CD8-positive, alpha-beta memory T cell (primary cell): ENCODE data around the gene PTN. TPM values are rescaled to one million over a fixed set of nuclear protein-coding genes. Genes with fewer than 3 reads are reported as not detected.

ENCODE experiments used
- CTCF ChIA-PET: fragments of 350-600 bp; sonication (Branson Sonifier 250); formaldehyde crosslinking; loops from one replicate; lab custom pipeline; 2021; ENCODE audit warnings: antibody characterized with exemption; lab: Charles Lee
- POLR2A ChIA-PET: fragments of 350-600 bp; sonication (Branson Sonifier 250); formaldehyde crosslinking; loops from one replicate; lab custom pipeline; 2021; ENCODE audit warnings: antibody characterized with exemption; lab: Charles Lee
- DNase-seq, 5 donors: peaks; one replicate each; pipeline versions ENCODE4 v3.0.0 to v3.0.0-alpha.2; 2020 to 2022; ENCODE audit warnings: mixed read lengths in 1 of 5
- H3K27ac ChIP-seq: one replicate; pipeline ENCODE4 v1.7.0; 2013; ENCODE audit warnings: low read depth, mild to moderate bottlenecking, low read length, moderate library complexity
- H3K27me3 ChIP-seq: 2 replicates; pipeline ENCODE4 v1.7.0; 2013; ENCODE audit warnings: low read length, mild to moderate bottlenecking; ENCODE audit not compliant: insufficient read depth, poor library complexity, severe bottlenecking
- H3K36me3 ChIP-seq: 2 replicates; pipeline ENCODE4 v1.7.0; 2013; ENCODE audit warnings: mild to moderate bottlenecking, low read length, moderate library complexity; ENCODE audit not compliant: insufficient read depth
- H3K4me1 ChIP-seq: 2 replicates; pipeline ENCODE4 v1.7.0; 2013; ENCODE audit warnings: mild to moderate bottlenecking, low read length, moderate library complexity; ENCODE audit not compliant: insufficient read depth
- H3K4me3 ChIP-seq: 2 replicates; pipeline ENCODE4 v1.7.0; 2013; ENCODE audit warnings: mild to moderate bottlenecking, low read length
- H3K9me3 ChIP-seq: 2 replicates; pipeline ENCODE4 v1.7.0; 2013; ENCODE audit warnings: mild to moderate bottlenecking, low read length
- H3K27ac Mint-ChIP-seq, 8 donors: one replicate each; pipeline ENCODE4 v1.8.0; 2020 to 2021; ENCODE audit warnings: mixed read lengths in 8 of 8, mild to moderate bottlenecking in 6 of 8, inconsistent platforms in 3 of 8, moderate library complexity in 3 of 8
- H3K27me3 Mint-ChIP-seq, 2 donors: one replicate each; pipeline ENCODE4 v1.8.0; 2020 to 2021; ENCODE audit warnings: mixed read lengths in 2 of 2, mild to moderate bottlenecking in 1 of 2, moderate library complexity in 1 of 2
- H3K36me3 Mint-ChIP-seq, 3 donors: one replicate each; pipeline ENCODE4 v1.8.0; 2020 to 2021; ENCODE audit warnings: mixed read lengths in 3 of 3, inconsistent platforms in 1 of 3, mild to moderate bottlenecking in 1 of 3
- H3K4me1 Mint-ChIP-seq, 3 donors: one replicate each; pipeline ENCODE4 v1.8.0; 2020 to 2021; ENCODE audit warnings: mixed read lengths in 3 of 3, inconsistent platforms in 1 of 3, mild to moderate bottlenecking in 1 of 3
- H3K4me3 Mint-ChIP-seq, 7 donors: one replicate each; pipeline ENCODE4 v1.8.0; 2020 to 2021; ENCODE audit warnings: mixed read lengths in 7 of 7, mild to moderate bottlenecking in 6 of 7, moderate library complexity in 4 of 7, inconsistent platforms in 2 of 7
- H3K9me3 Mint-ChIP-seq, 5 donors: one replicate each; pipeline ENCODE4 v1.8.0; 2020 to 2022; ENCODE audit warnings: mixed read lengths in 5 of 5, mild to moderate bottlenecking in 3 of 5, moderate library complexity in 2 of 5, inconsistent platforms in 1 of 5
- polyA plus RNA-seq: library from polyadenylated mRNA; unstranded; fragments of 300-500 nt; fragmentation: Illumina TruSeq; gene quantifications from one replicate; pipeline ENCODE4 v1.2.3, GENCODE V29; 2021
- total RNA-seq, 2 experiments: library from RNA; stranded (reverse); gene quantifications; one replicate each; pipeline ENCODE4 v1.2.3, GENCODE V29; 2021

PTN gene
- total and polyA plus RNA-seq, 3 experiments from 2014 or later: not detected

DNA sequence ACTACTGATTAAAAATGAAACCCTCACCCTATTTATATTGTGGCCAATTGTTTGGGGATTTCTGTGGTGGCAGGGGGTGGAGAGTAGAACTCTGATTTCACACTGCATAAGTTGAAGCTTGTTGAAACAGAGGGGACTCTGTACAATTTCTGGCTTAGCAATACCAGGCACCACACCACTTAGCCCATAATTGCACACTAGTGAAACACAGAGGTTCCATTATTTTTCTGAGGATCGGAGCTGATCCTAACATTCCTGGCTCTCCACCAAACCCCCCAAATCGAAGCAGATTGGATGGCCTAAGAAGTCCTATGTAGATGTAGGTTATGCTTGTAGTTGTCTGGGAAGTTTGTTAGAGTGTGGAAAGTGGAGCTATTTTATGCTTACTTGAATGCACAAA lies 47.0 kb downstream of the PTN start:
- Histone ChIP-seq H3K36me3 (no peaks in the 10 kb centered on the region), H3K4me3 (no peak overlapping the region), H3K9me3 (no peaks in the 10 kb centered on the region), H3K27me3 (no peaks in the 10 kb centered on the region), H3K4me1 (no peaks in the 10 kb centered on the region), H3K27ac (no peak overlapping the region)
- Mint-ChIP-seq H3K9me3 (peaks cover 4 to 9% (median 7%) of the 10 kb centered on the region in 5 donors), H3K27ac (no peak overlapping the region), H3K27me3 (no peaks in the 10 kb centered on the region), H3K4me3 (no peak overlapping the region), H3K36me3 (no peaks in the 10 kb centered on the region), H3K4me1 (no peaks in the 10 kb centered on the region)
- CTCF ChIA-PET: no interaction called here
- DNase-seq: no peak
- POLR2A ChIA-PET: no interaction called here

DNA sequence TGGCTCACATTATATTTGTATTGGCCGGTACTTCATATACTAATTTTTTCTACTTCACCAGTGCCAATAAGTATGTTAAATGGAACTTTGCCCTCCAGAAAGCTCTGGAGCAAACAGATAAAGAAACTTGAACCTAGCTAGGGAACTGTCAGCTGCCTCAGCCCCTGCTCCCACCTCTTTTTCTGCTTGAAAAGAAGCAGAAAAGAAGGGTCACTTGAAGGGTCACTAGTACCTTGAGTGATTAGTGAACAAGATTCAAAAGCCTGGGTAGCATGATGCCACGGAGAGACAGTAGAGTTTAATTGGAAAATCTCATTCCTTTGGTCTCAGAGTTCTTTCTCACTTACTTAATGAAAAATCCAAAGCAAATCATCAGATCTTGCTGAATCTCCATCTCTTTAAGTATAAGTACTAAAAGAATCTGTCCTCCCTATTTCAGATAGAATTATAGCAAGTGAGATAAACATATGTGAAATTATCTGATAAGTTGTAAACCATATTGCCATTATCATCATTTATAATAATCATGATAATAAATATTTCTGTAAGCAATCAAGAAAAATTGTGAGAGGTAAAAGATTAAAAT lies 47.7 kb downstream of the PTN start:
- no peaks in the 10 kb centered on the region for H3K27me3 ChIP-seq
- H3K27ac ChIP-seq: no peak overlapping the region
- POLR2A ChIA-PET: no interaction called here
- peaks cover 4 to 9% (median 7%) of the 10 kb centered on the region in 5 donors for H3K9me3 Mint-ChIP-seq
- no peaks in the 10 kb centered on the region for H3K27me3 Mint-ChIP-seq
- no peaks in the 10 kb centered on the region for H3K36me3 ChIP-seq
- H3K4me3 ChIP-seq: no peak overlapping the region
- H3K4me3 Mint-ChIP-seq: no peak overlapping the region
- CTCF ChIA-PET: no interaction called here
- no peaks in the 10 kb centered on the region for H3K9me3 ChIP-seq
- no peaks in the 10 kb centered on the region for H3K4me1 ChIP-seq
- no peaks in the 10 kb centered on the region for H3K36me3 Mint-ChIP-seq
- no peak for DNase-seq
- no peaks in the 10 kb centered on the region for H3K4me1 Mint-ChIP-seq
- no peak overlapping the region for H3K27ac Mint-ChIP-seq

DNA sequence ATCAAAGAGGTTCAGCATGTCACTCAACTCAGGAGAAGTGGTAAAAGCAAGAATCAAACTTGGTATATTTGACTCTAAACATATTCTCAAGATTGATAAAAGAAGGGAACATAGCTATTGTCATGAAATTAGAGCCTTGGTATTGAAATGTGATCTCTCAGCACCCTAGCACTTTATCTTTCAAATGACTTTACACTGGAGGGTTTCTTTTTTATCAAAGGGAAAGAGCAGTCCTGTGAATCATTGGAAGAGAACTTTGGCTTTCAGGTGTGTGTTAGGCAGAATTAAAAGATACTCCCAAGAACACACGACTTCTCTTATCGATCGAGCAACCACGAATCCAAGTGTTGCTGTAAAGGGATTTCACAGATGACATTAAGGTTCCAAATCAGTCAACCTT lies 54.4 kb downstream of the PTN start:
- Histone ChIP-seq H3K27ac (no peak overlapping the region), H3K36me3 (no peaks in the 10 kb centered on the region), H3K4me3 (no peak overlapping the region), H3K27me3 (no peaks in the 10 kb centered on the region), H3K9me3 (no peaks in the 10 kb centered on the region), H3K4me1 (no peaks in the 10 kb centered on the region)
- no peak overlapping the region for H3K27ac Mint-ChIP-seq
- H3K4me3 Mint-ChIP-seq: no peak overlapping the region
- peaks cover 0 to 22% (median 3%) of the 10 kb centered on the region in 5 donors for H3K9me3 Mint-ChIP-seq
- CTCF ChIA-PET: no interaction called here
- POLR2A ChIA-PET: no interaction called here
- H3K27me3 Mint-ChIP-seq: no peaks in the 10 kb centered on the region
- no peak for DNase-seq
- H3K36me3 Mint-ChIP-seq: no peaks in the 10 kb centered on the region
- no peaks in the 10 kb centered on the region for H3K4me1 Mint-ChIP-seq

DNA sequence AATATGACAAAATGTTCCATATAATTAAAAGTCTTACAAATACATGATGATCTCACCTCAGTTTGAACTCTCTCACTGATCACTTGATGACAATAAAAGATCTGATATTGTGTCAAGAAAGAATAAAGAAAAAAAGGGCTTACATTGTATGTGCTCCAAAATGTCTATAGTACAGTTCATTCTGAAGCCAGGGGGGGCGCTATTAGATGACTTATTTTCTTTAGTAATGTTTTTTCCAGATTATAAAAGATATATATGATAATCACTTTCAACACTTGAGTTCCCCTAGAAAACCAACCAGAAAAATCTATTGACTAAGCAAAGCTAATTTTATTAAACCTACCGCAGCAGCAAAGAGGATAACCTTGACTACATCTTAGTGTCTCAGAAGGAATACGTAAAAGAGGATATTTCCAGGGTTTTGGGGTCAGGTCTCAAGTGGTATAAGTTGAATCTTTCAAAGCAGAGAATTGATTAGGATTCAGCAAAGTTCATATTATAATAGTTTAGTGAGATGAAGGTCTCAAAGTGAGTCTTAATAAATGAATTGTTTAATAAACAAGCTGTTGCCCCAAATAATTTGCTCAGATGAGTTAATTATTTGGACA lies 55.8 kb downstream of the PTN start:
- Histone ChIP-seq H3K27me3 (no peaks in the 10 kb centered on the region), H3K27ac (no peak overlapping the region), H3K36me3 (no peaks in the 10 kb centered on the region), H3K4me3 (no peak overlapping the region), H3K4me1 (no peaks in the 10 kb centered on the region), H3K9me3 (peaks cover 2% of the 10 kb centered on the region)
- no peaks in the 10 kb centered on the region for H3K4me1 Mint-ChIP-seq
- CTCF ChIA-PET: no interaction called here
- DNase-seq: no peak
- H3K4me3 Mint-ChIP-seq: no peak overlapping the region
- no peaks in the 10 kb centered on the region for H3K27me3 Mint-ChIP-seq
- POLR2A ChIA-PET: no interaction called here
- no peak overlapping the region for H3K27ac Mint-ChIP-seq
- peaks cover 0 to 18% (median 6%) of the 10 kb centered on the region in 5 donors for H3K9me3 Mint-ChIP-seq
- H3K36me3 Mint-ChIP-seq: no peaks in the 10 kb centered on the region

DNA sequence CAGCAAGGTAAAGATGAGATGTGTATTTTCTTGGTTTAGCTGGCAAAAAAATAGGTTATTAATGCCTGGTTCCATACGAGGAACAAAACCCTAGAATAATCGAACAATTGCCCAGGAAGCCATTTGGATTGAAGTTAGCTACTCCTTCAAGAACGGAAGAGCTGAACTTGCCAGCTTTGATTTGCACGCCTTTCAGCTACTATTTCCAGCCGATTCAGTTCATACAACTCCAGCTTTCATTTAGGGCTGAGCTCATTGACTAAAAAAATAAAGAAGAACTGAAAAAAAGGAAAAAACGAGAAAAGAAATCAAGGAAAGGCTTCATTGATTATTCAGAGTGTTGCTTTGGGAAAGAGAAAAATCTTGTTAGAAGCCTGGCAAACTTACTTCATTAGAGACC lies 60.4 kb downstream of the PTN start:
- Mint-ChIP-seq H3K27ac (no peak overlapping the region), H3K4me1 (no peaks in the 10 kb centered on the region), H3K36me3 (no peaks in the 10 kb centered on the region), H3K9me3 (peaks cover 0 to 24% (median 2%) of the 10 kb centered on the region in 5 donors), H3K27me3 (no peaks in the 10 kb centered on the region), H3K4me3 (no peak overlapping the region)
- CTCF ChIA-PET: no interaction called here
- Histone ChIP-seq H3K27me3 (no peaks in the 10 kb centered on the region), H3K27ac (no peak overlapping the region), H3K4me3 (no peak overlapping the region), H3K9me3 (peaks cover 2% of the 10 kb centered on the region), H3K36me3 (no peaks in the 10 kb centered on the region), H3K4me1 (no peaks in the 10 kb centered on the region)
- DNase-seq: no peak
- POLR2A ChIA-PET: no interaction called here

DNA sequence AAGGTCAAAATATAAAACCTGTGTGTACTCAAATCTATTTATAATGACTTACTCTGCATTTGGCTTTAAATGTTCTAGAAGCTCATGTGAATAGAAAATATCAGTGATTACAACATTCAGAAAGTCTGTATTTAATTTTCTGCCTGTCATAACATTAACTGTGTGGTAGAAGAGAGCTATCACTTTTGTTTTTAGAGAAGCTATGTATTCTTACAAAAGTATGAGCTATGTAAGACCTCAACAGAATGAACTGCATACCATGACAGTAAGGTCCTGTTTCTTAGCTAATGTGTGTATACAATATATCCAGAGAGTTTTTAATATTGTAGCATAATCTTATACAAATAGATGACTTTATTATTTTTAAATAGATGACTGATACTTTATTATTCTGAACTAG lies 61.5 kb downstream of the PTN start:
- no peaks in the 10 kb centered on the region for H3K4me1 ChIP-seq
- Mint-ChIP-seq H3K27me3 (no peaks in the 10 kb centered on the region), H3K27ac (no peak overlapping the region), H3K9me3 (peaks cover 0 to 17% (median 2%) of the 10 kb centered on the region in 5 donors), H3K4me3 (no peak overlapping the region), H3K36me3 (no peaks in the 10 kb centered on the region), H3K4me1 (no peaks in the 10 kb centered on the region)
- POLR2A ChIA-PET: no interaction called here
- no peak for DNase-seq
- no peak overlapping the region for H3K27ac ChIP-seq
- H3K36me3 ChIP-seq: no peaks in the 10 kb centered on the region
- H3K4me3 ChIP-seq: no peak overlapping the region
- H3K9me3 ChIP-seq: peaks cover 2% of the 10 kb centered on the region
- CTCF ChIA-PET: no interaction called here
- H3K27me3 ChIP-seq: no peaks in the 10 kb centered on the region

DNA sequence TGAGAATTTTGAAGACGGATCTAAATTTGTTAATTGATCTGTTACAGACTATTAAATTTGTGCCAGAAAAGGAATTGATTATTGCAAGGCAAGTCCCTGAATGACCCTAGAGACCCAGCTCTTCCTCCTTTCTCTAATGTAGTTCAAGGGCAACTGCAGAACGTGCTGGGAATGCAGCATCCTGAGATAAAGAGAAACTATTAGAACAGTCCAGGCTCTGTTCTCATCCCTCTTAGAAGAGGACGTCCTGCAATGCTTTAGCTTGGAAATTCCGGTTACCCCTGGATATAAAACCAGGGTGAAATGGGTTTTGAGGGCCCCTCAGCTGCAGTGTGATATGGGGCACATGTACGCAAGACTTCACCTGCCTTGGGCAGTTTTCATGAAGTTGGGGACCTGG lies 67.3 kb downstream of the PTN start:
- H3K4me1 ChIP-seq: no peaks in the 10 kb centered on the region

DNA sequence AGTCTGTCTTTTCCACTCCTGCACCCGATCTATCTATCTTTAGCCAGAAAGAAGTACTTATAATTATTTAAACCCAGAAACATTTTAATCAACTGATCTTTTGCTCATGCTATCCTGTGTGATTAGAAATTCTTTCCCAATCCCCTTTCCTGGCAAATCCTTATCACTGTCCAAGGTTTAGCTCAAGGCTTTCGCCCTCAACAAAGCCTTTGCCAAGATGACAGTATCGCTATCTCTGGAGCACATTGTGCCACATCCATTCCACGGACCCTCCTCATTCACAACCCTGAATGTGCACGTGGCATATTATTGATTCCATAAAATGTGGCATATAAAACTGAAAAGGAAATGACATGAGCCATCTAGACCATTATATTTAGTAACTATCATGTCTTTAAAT lies 71.3 kb downstream of the PTN start:
- CTCF ChIA-PET: no interaction called here
- POLR2A ChIA-PET: no interaction called here
- Histone ChIP-seq H3K4me1 (no peaks in the 10 kb centered on the region), H3K9me3 (no peaks in the 10 kb centered on the region), H3K27ac (no peak overlapping the region), H3K27me3 (no peaks in the 10 kb centered on the region), H3K4me3 (no peak overlapping the region), H3K36me3 (no peaks in the 10 kb centered on the region)
- DNase-seq: no peak
- H3K9me3 Mint-ChIP-seq: peaks cover 2 to 10% (median 6%) of the 10 kb centered on the region in 5 donors
- no peaks in the 10 kb centered on the region for H3K27me3 Mint-ChIP-seq
- no peak overlapping the region for H3K4me3 Mint-ChIP-seq
- no peak overlapping the region for H3K27ac Mint-ChIP-seq
- no peaks in the 10 kb centered on the region for H3K4me1 Mint-ChIP-seq
- no peaks in the 10 kb centered on the region for H3K36me3 Mint-ChIP-seq

More for the DNA sequence above, 67.3 kb downstream of the PTN start:
- Mint-ChIP-seq H3K9me3 (peaks cover 0 to 7% (median 2%) of the 10 kb centered on the region in 5 donors), H3K36me3 (no peaks in the 10 kb centered on the region), H3K4me1 (no peaks in the 10 kb centered on the region), H3K27me3 (no peaks in the 10 kb centered on the region), H3K4me3 (no peak overlapping the region), H3K27ac (no peak overlapping the region)
- Histone ChIP-seq H3K36me3 (no peaks in the 10 kb centered on the region), H3K4me3 (no peak overlapping the region), H3K9me3 (no peaks in the 10 kb centered on the region), H3K27ac (no peak overlapping the region), H3K27me3 (no peaks in the 10 kb centered on the region)
- ChIA-PET CTCF (no interaction called here), POLR2A (no interaction called here)
- DNase-seq: no peak
